Body of pancreas (tissue), 4 donors: ENCODE data around the gene DNM3.

ENCODE experiments used
- POLR2A ChIP-seq, 3 donors: fragments of 450-650 bp; IDR thresholded peaks; one replicate each; pipeline ENCODE4 v1.6.1; 2016; ENCODE audit warnings: antibody characterized with exemption in 3 of 3, mild to moderate bottlenecking in 2 of 3
- TF ChIP-seq, protein P1 (sequence below), 7 experiments: fragments of 450-650 bp in 4 of 7; fragments of 200-600 bp in 3 of 7; sonication (generic) in 3 of 7; IDR thresholded peaks; one replicate each; pipeline ENCODE4 v1.5.1; 2016 to 2019; ENCODE audit warnings: antibody characterized with exemption in 7 of 7

DNA sequence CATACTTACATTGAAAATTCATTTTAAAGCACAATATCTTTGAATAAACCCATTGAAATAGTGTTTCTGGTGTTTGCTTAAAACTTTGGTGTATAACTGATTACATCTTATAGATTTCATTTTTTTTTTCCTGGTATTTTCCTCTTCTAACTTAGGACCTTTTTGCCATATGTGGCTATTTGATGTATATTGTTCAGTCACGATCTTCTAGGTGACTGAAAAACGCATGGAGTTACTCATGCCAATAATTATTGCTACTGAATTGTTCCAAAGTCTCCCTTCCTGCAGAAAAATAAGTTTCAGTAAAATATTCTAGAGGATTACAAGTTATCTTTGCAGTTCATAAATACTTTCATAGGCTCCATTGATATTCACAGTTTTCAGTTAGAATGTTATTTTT is 556.3 kb downstream of the DNM3 start:
- no peak for TF ChIP-seq POLR2A (IDR thresholded peaks at IDR 0.05)
- TF ChIP-seq, protein P1, sequence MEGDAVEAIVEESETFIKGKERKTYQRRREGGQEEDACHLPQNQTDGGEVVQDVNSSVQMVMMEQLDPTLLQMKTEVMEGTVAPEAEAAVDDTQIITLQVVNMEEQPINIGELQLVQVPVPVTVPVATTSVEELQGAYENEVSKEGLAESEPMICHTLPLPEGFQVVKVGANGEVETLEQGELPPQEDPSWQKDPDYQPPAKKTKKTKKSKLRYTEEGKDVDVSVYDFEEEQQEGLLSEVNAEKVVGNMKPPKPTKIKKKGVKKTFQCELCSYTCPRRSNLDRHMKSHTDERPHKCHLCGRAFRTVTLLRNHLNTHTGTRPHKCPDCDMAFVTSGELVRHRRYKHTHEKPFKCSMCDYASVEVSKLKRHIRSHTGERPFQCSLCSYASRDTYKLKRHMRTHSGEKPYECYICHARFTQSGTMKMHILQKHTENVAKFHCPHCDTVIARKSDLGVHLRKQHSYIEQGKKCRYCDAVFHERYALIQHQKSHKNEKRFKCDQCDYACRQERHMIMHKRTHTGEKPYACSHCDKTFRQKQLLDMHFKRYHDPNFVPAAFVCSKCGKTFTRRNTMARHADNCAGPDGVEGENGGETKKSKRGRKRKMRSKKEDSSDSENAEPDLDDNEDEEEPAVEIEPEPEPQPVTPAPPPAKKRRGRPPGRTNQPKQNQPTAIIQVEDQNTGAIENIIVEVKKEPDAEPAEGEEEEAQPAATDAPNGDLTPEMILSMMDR (IDR thresholded peaks at IDR 0.05) = no peak
